ENCODE results near the gene SLC33A1. TPM values are rescaled to one million over a fixed set of nuclear protein-coding genes. Genes with fewer than 3 reads are reported as not detected.
A peak's percentile ranks its signal among the peaks of the same experiment; 100 is the strongest.
"Not testable (repeated sequence)": the region's sequence is repeated elsewhere in the genome, so short reads cannot be mapped to it uniquely, and the experiment has no call there.

SLC33A1 gene
- total RNA-seq, 1 donor from 2014 or later = 27.0 TPM

DNA sequence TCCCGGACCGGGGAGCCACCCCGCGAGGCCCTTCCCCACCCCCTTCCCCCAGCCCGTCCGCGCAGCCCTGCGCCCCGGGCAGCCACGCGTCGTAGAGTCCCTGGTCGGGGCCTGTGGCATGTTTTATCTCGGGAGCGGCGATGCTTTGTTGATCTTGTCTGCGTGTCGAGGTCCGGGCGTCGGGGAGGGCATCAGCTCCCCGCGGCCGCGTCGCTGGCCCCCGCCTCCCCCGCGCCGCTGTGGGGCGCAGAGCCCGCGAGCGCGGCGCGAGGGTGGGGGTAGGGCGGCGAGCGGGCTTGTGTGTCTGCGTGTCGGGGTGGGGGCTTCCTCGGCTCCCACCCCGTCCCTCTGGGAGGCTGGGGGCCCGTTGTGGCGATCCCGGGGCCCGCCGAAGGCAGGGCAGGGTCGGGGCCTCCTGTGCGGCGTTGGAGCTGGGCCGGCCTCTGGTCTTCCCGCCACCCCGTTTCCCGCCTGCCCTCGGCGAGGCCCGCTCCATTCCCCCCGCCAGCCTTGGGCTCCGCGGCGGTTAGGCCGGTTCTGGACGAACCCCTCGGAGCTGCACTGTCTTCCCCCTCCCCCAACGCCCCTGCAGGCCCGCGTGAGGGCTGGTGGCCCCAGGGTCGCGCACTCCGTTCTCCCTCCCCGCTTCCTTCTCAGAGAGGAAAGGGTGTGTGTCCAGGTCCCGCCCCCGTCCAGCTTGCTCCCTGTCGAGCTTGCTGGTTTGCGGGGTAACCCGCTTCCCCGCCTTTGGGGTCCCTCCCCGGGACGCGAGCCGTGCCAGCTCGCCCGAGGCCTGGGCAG is 16.9 kb upstream of the SLC33A1 start:
- peak overlapping the region; percentile 93 to 100 for H3K4me3 ChIP-seq
- H3K9me3 ChIP-seq = no peaks in the 10 kb centered on the region
- peak overlapping the region; percentile 99 for H3K27ac ChIP-seq
- intact Hi-C loops (cut with DNase I) = no loop called here
- H3K4me1 ChIP-seq = peaks cover 44% of the 10 kb centered on the region
- no peak for DNase-seq (ENCODE audit: extremely low spot score in 2 of 2)
- TF ChIP-seq POLR2AphosphoS5 (IDR thresholded peaks at IDR 0.05; ENCODE audit: insufficient read depth in 1 of 2, low read depth in 1 of 2) (peak in 1 of 2 donors; percentile 31), CTCF (IDR thresholded peaks at IDR 0.05) (no peak)
- no peaks in the 10 kb centered on the region for H3K27me3 ChIP-seq
- no peaks in the 10 kb centered on the region for H3K36me3 ChIP-seq

DNA sequence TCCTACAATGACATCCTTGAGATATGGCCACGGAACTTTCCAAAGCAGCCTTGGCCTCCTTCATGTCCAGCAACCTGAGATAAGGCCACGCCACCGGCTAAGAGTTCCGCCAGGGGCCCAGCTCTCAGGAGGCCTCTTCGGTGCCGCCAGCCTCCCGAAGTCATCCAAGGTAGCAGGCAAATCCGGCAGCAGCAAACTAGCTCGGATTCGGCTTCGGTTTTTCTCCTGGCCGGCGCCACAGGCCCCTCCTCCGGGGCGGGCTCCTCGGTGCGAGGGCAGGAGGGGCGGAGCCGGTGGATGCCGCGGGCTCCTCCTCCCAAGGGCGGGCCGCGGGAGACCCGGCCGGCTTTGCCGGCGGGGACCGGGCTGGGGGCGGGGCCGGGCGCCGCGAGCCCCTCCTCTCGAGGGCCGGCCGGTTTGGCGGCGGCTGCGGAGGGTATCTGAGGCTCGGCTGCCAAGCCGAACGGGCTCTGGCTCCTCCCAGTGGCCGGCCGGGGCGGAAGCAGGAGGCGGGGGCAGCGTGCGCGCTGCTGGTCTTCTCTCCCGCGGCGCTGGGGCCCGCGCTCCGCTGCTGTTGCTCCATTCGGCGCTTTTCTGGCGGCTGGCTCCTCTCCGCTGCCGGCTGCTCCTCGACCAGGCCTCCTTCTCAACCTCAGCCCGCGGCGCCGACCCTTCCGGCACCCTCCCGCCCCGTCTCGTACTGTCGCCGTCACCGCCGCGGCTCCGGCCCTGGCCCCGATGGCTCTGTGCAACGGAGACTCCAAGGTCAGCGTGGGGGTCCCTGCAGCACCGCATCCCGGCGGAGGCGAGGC is 16.1 kb upstream of the SLC33A1 start, which contains the start of gene GMPS:
TSS of gene GMPS (plus strand) at position 518 of the 812 bp plus-strand sequence. CDS start at position 739, 221 bp downstream.
- Histone ChIP-seq H3K4me1 (peaks cover 38% of the 10 kb centered on the region), H3K36me3 (no peaks in the 10 kb centered on the region), H3K27ac (peak within 1 kb of the TSS; percentile 99), H3K4me3 (peak within 1 kb of the TSS; percentile 93 to 100), H3K9me3 (no peaks in the 10 kb centered on the region), H3K27me3 (no peaks in the 10 kb centered on the region)
- peak in 1 of 2 donors; percentile 79 for TF ChIP-seq POLR2AphosphoS5 (IDR thresholded peaks at IDR 0.05; ENCODE audit: insufficient read depth in 1 of 2, low read depth in 1 of 2)
- peak; percentile 23 to 59 (median 49) for TF ChIP-seq CTCF (IDR thresholded peaks at IDR 0.05)
- TF ChIP-seq POLR2A (IDR thresholded peaks at IDR 0.05) = peak in 1 of 2 donors; percentile 82
- intact Hi-C loops (cut with DNase I) = no loop called here
- DNase-seq (ENCODE audit: extremely low spot score in 2 of 2) = peak in 1 of 2 donors; percentile 93

DNA sequence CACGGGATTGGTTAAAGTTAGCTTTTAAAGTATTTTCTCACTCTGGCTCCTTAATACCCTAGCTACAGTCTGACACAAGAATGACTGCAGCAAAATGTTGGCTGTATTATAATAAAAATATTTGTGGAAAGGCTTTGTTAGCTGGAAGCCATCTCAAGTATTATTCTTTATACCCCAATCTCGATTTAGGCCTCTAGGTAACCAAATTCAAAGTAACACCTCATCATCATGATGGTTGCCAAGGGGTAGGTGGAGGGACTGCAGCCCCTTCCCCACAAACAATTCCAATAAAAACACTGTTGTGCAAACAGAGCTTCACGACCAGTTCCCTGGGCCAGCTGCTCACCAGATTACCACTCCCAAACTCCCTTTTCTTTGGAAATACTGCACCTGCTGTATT is 15.5 kb upstream of the SLC33A1 start:
- Histone ChIP-seq H3K9me3 (no peaks in the 10 kb centered on the region), H3K27ac (peak overlapping the region; percentile 99), H3K27me3 (no peaks in the 10 kb centered on the region), H3K4me3 (peak overlapping the region; percentile 47 to 100), H3K36me3 (no peaks in the 10 kb centered on the region), H3K4me1 (peaks cover 31% of the 10 kb centered on the region)
- intact Hi-C loops (cut with DNase I) = no loop called here
- TF ChIP-seq POLR2A (IDR thresholded peaks at IDR 0.05) (no peak), POLR2AphosphoS5 (IDR thresholded peaks at IDR 0.05; ENCODE audit: insufficient read depth in 1 of 2, low read depth in 1 of 2) (no peak), CTCF (IDR thresholded peaks at IDR 0.05) (no peak)
- DNase-seq (ENCODE audit: extremely low spot score in 2 of 2) = no peak

DNA sequence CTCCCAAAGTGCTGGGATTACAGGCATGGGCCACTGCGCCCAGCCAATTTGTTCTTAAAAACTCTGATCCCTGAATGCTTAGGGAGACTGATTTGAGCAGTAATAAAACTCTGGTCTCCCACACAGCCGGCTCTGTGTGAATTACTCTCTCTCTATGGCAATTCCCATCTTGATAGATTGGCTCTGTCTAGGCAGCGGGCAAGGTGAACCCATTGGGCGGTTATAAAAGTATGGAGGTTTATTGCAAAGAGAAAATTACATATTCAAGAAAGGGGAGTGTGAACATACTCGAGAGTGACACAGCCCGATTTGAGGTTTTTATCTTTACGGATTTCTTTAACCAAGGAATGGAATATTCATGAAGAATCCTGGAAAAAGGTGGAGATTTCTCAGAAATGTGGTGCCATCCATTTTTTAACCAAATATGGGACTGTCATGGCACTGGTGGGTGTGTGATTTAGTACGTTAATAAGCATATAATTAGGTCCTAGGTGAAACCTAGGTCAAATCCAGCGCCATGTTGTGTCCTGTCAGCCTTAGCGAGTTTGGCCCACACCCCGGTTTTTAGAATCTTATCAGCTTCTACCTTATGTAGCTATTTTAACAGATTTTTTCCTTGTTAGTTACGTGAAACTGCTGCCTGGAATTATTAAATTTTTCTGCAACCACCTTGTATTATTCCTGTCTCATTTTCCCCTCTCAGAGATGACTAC is 9.0 kb upstream of the SLC33A1 start:
- H3K36me3 ChIP-seq = no peaks in the 10 kb centered on the region
- TF ChIP-seq CTCF (IDR thresholded peaks at IDR 0.05) (no peak), POLR2A (IDR thresholded peaks at IDR 0.05) (no peak), POLR2AphosphoS5 (IDR thresholded peaks at IDR 0.05; ENCODE audit: insufficient read depth in 1 of 2, low read depth in 1 of 2) (no peak)
- intact Hi-C loops (cut with DNase I) = no loop called here
- no peak overlapping the region for H3K4me3 ChIP-seq
- H3K27ac ChIP-seq = no peak overlapping the region
- H3K9me3 ChIP-seq = no peaks in the 10 kb centered on the region
- H3K4me1 ChIP-seq = no peaks in the 10 kb centered on the region
- DNase-seq (ENCODE audit: extremely low spot score in 2 of 2) = no peak
- H3K27me3 ChIP-seq = no peaks in the 10 kb centered on the region

- H3K27me3 ChIP-seq; DNase-seq (ENCODE audit: extremely low spot score in 2 of 2); H3K4me1 ChIP-seq; H3K9me3 ChIP-seq; H3K36me3 ChIP-seq; intact Hi-C loops (cut with DNase I); H3K4me3 ChIP-seq; H3K27ac ChIP-seq: not testable (repeated sequence)
These were observed 8.2 kb upstream of the SLC33A1 start for GRCh38 chr3:155862290-155862982.

Data from vagina (tissue), 2 donors.